ENCODE results near the gene PTPRH.

- TF ChIP-seq REST (IDR thresholded peaks at IDR 0.05; ENCODE audit: insufficient replicate concordance, low read depth) = no peak
- TF ChIP-seq CTCF (IDR thresholded peaks at IDR 0.05; ENCODE audit: insufficient read depth, low read length) = no peak
Observed at GRCh38 chr19:55228015-55228391, 18.7 kb upstream of the PTPRH start.

Measured in HL-60 (cell line).